PC-9 (cell line): ENCODE data around the gene PHRF1. TPM values are rescaled to one million over a fixed set of nuclear protein-coding genes. Genes with fewer than 3 reads are reported as not detected.

Experiments
- BruUV-seq: library from RNA; stranded (reverse); fragments of 400-500 nt; replicated peaks from 2 replicates; lab custom pipeline; 2021; lab: Mats Ljungman, UMichigan
- CTCF ChIA-PET: fragments of 300-600 bp; sonication (Branson Sonifier 250); formaldehyde crosslinking; loops from one replicate; lab custom pipeline; 2022; ENCODE audit warnings: antibody characterized with exemption; lab: Charles Lee
- POLR2A ChIA-PET: fragments of 300-600 bp; sonication (Branson Sonifier 250); formaldehyde crosslinking; loops from one replicate; lab custom pipeline; 2022; ENCODE audit warnings: antibody characterized with exemption; ENCODE audit not compliant: unreplicated experiment; lab: Charles Lee
- DNase-seq, 2 experiments: peaks; one replicate each; pipeline versions ENCODE4 v3.0.0 to v3.0.0-alpha.2; 2015 to 2022; ENCODE audit warnings: mixed read lengths in 1 of 2
- H2AFZ ChIP-seq: fragments of 200-600 bp; sonication (generic); 2 replicates; pipeline ENCODE4 v1.8.1; 2017; ENCODE audit warnings: antibody characterized with exemption
- H3F3A ChIP-seq: fragments of 200-600 bp; sonication (generic); 2 replicates; pipeline ENCODE4 v1.8.1; 2017; ENCODE audit warnings: antibody characterized with exemption, mild to moderate bottlenecking, low read depth; ENCODE audit not compliant: insufficient read depth
- H3K27ac ChIP-seq: fragments of 200-600 bp; sonication (generic); 2 replicates; pipeline ENCODE4 v1.6.1; 2016; ENCODE audit warnings: mixed run types
- H3K27me3 ChIP-seq: fragments of 200-600 bp; sonication (generic); 2 replicates; pipeline ENCODE4 v1.6.1; 2016; ENCODE audit warnings: low read depth, mixed run types; ENCODE audit not compliant: insufficient read depth
- H3K36me3 ChIP-seq: fragments of 200-600 bp; sonication (generic); 2 replicates; pipeline ENCODE4 v1.6.1; 2016; ENCODE audit warnings: low read depth, mixed run types
- H3K4me1 ChIP-seq: fragments of 200-600 bp; sonication (generic); replicated peaks from 2 replicates; pipeline ENCODE4 v1.6.1; 2016; ENCODE audit warnings: mixed run types; ENCODE audit not compliant: insufficient read depth
- H3K4me2 ChIP-seq: fragments of 200-600 bp; sonication (generic); 2 replicates; pipeline ENCODE4 v1.6.1; 2017; ENCODE audit warnings: mixed run types
- H3K4me3 ChIP-seq: fragments of 200-600 bp; sonication (generic); 2 replicates; pipeline ENCODE4 v1.6.1; 2016; ENCODE audit warnings: mixed run types
- H3K79me2 ChIP-seq: fragments of 200-600 bp; sonication (generic); 2 replicates; pipeline ENCODE4 v1.6.1; 2017; ENCODE audit warnings: low read depth, mixed run types
- H3K9me2 ChIP-seq: fragments of 200-600 bp; sonication (generic); 2 replicates; pipeline ENCODE4 v1.8.1; 2017; ENCODE audit warnings: mild to moderate bottlenecking; ENCODE audit not compliant: insufficient read depth
- H3K9me3 ChIP-seq: fragments of 200-600 bp; sonication (generic); 2 replicates; pipeline ENCODE4 v1.8.1; 2016; ENCODE audit warnings: low read depth; ENCODE audit not compliant: insufficient read depth
- H4K20me1 ChIP-seq: fragments of 200-600 bp; sonication (generic); 2 replicates; pipeline ENCODE4 v1.8.1; 2017; ENCODE audit not compliant: insufficient read depth
- CTCF ChIP-seq: fragments of 200-600 bp; sonication (generic); conservative IDR thresholded peaks from 2 replicates; pipeline ENCODE4 v1.6.1; 2017; ENCODE audit warnings: mixed run types, antibody characterized with exemption, mild to moderate bottlenecking, moderate library complexity
- EZH2 ChIP-seq: fragments of 200-600 bp; sonication (generic); IDR thresholded peaks from 2 replicates; pipeline ENCODE4 v1.8.0; 2017; ENCODE audit warnings: antibody characterized with exemption, low read depth
- intact Hi-C: fragments of 100-400 bp; cut with micrococcal nuclease; formaldehyde crosslinking; loops from one replicate; pipeline ENCODE4 v1.10.0; 2022; ENCODE audit not compliant: unreplicated experiment
- total RNA-seq: library from RNA; stranded (reverse); gene quantifications from 2 replicates; pipeline ENCODE4 v1.2.3, GENCODE V29; 2021

The PHRF1 gene
- total RNA-seq, 1 experiment from 2014 or later: 21.7 TPM

GRCh38 chr11:528815-529727 lies 47.2 kb upstream of the PHRF1 start:
- POLR2A ChIA-PET: no interaction called here
- TF ChIP-seq EZH2 (no peak), CTCF (no peak)
- no peak overlapping the region for H2AFZ ChIP-seq

GRCh38 chr11:529728-530411 lies 46.4 kb upstream of the PHRF1 start:
- H3K36me3 ChIP-seq: no peaks in the 10 kb centered on the region
- H3K4me3 ChIP-seq: no peak overlapping the region
- H3K79me2 ChIP-seq: 0 out of 2 replicates have a peak, but pooled peaks cover 3% of the 10 kb centered on the region
- no peak overlapping the region for H3K27ac ChIP-seq
- ChIA-PET POLR2A (no interaction called here), CTCF (no interaction called here)
- no peaks in the 10 kb centered on the region for H4K20me1 ChIP-seq
- intact Hi-C loops: no loop called here
- H3K9me3 ChIP-seq: no peaks in the 10 kb centered on the region
- no peaks in the 10 kb centered on the region for H3F3A ChIP-seq
- TF ChIP-seq EZH2 (no peak), CTCF (no peak)
- H3K9me2 ChIP-seq: no peaks in the 10 kb centered on the region
- no peak for DNase-seq
- no peak overlapping the region for H3K4me2 ChIP-seq
- H3K27me3 ChIP-seq: no peaks in the 10 kb centered on the region
- no peaks in the 10 kb centered on the region for H3K4me1 ChIP-seq
- BruUV-seq: no TSS peak
- no peak overlapping the region for H2AFZ ChIP-seq

More at GRCh38 chr11:528815-529727, 47.2 kb upstream of the PHRF1 start:
- Histone ChIP-seq H3K27me3 (no peaks in the 10 kb centered on the region), H3K9me2 (no peaks in the 10 kb centered on the region), H3K36me3 (no peaks in the 10 kb centered on the region), H3K27ac (no peak overlapping the region), H3K79me2 (0 out of 2 replicates have a peak, but pooled peaks cover 3% of the 10 kb centered on the region), H4K20me1 (no peaks in the 10 kb centered on the region), H3K9me3 (no peaks in the 10 kb centered on the region), H3K4me2 (no peak overlapping the region), H3K4me1 (no peaks in the 10 kb centered on the region), H3K4me3 (no peak overlapping the region), H3F3A (no peaks in the 10 kb centered on the region)
- BruUV-seq: no TSS peak
- DNase-seq: no peak
- CTCF ChIA-PET: no interaction called here
- intact Hi-C loops: no loop called here

DNA sequence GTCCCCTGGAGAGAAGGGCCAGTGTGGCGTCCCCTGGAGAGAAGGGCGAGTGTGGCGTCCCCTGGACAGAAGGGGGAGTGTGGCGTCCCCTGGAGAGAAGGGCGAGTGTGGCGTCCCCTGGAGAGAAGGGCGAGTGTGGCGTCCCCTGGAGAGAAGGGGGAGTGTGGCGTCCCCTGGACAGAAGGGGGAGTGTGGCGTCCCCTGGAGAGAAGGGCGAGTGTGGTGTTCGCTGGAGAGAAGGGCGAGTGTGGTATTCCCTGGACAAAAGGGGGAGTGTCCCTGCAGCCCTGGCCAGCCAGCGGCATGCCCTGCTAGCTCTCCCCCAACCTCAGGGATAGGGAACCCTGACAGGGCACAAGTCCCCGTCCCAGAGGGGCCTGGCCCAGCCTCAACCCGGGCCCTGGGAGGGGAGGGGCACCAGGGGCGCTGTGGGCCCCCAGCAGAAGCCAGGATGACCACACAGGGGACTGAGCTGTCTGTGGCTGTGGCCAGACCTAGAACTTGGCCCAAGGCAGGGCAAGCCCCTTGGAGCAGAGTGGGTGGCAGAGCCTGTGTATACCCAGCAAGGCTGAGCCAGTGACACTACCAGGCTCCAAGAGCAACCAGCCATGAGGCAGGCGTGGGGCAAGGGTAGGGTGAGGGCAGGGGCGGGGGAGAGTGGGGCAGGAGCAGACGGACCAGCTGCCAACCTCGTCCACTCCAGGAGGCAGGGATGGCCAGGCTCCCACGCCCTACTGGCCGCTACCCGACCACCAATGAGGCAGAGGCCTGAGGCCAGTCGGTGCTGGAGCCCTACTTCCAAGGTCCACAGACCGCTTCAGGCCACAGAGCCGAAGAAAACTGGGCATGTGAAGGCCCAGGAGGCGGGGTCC lies 45.1 kb upstream of the PHRF1 start:
- no peaks in the 10 kb centered on the region for H4K20me1 ChIP-seq
- no peak overlapping the region for H3K27ac ChIP-seq
- BruUV-seq: no TSS peak
- H3K27me3 ChIP-seq: no peaks in the 10 kb centered on the region
- intact Hi-C loops: no loop called here
- POLR2A ChIA-PET: interaction anchor here (0.6 kb wide), 1 partner anchor 288 kb away, joined by 3 read pairs; no protein-coding TSS in a partner anchor
- no peaks in the 10 kb centered on the region for H3K36me3 ChIP-seq
- no peak overlapping the region for H3K4me2 ChIP-seq
- H3K79me2 ChIP-seq: 0 out of 2 replicates have a peak, but pooled peaks cover 3% of the 10 kb centered on the region
- no peaks in the 10 kb centered on the region for H3K9me2 ChIP-seq
- TF ChIP-seq EZH2 (no peak), CTCF (no peak)
- H3K9me3 ChIP-seq: no peaks in the 10 kb centered on the region
- CTCF ChIA-PET: no interaction called here
- no peak for DNase-seq
- H3K4me3 ChIP-seq: no peak overlapping the region
- no peak overlapping the region for H2AFZ ChIP-seq
- H3F3A ChIP-seq: peaks cover 2% of the 10 kb centered on the region
- H3K4me1 ChIP-seq: no peaks in the 10 kb centered on the region
